Adrenal gland (tissue), 12 donors: ENCODE data around the gene KPNA1. TPM values are rescaled to one million over a fixed set of nuclear protein-coding genes. Genes with fewer than 3 reads are reported as not detected.

Source experiments
- DNase-seq, 7 donors: peaks; one replicate each; pipeline ENCODE4 v3.0.0-alpha.2; 2019 to 2020
- H3K27ac ChIP-seq, 5 donors: fragments of 200-600 bp; sonication (generic) in 4 of 5; 1 replicate in 3 of 5; 2 replicates in 2 of 5; pipeline versions ENCODE4 v1.5.1 to v1.8.0; 2016 to 2020; ENCODE audit warnings: mild to moderate bottlenecking in 1 of 5
- H3K27me3 ChIP-seq: fragments of 200-600 bp; 2 replicates; pipeline ENCODE4 v1.8.0; 2021
- H3K36me3 ChIP-seq, 2 donors: fragments of 200-600 bp; replicated peaks in 1 of 2; 1 replicate in 1 of 2; 2 replicates in 1 of 2; pipeline versions ENCODE4 v1.5.1 to v1.8.0; 2018 to 2022
- H3K4me1 ChIP-seq, 2 donors: fragments of 200-600 bp; replicated peaks in 1 of 2; 1 replicate in 1 of 2; 2 replicates in 1 of 2; pipeline versions ENCODE4 v1.5.1 to v1.8.0; 2018 to 2021
- H3K4me3 ChIP-seq, 4 donors: fragments of 200-600 bp; sonication (generic) in 3 of 4; one replicate each; pipeline ENCODE4 v1.5.1; 2016 to 2018
- H3K9me3 ChIP-seq, 3 donors: fragments of 200-600 bp; sonication (generic) in 1 of 3; replicated peaks in 1 of 3; 1 replicate in 2 of 3; 2 replicates in 1 of 3; pipeline versions ENCODE4 v1.5.1 to v1.8.0; 2016 to 2021
- CTCF ChIP-seq, 6 experiments: fragments of 450-650 bp in 4 of 6; fragments of 200-600 bp in 2 of 6; sonication (generic) in 1 of 6; IDR thresholded peaks; 1 replicate in 5 of 6; 2 replicates in 1 of 6; pipeline versions ENCODE4 v1.5.1 to v1.8.0; 2016 to 2021; ENCODE audit warnings: antibody characterized with exemption in 6 of 6, mild to moderate bottlenecking in 2 of 6, moderate library complexity in 1 of 6
- POLR2A ChIP-seq, 2 donors: fragments of 450-650 bp; IDR thresholded peaks; one replicate each; pipeline ENCODE4 v1.6.1; 2017; ENCODE audit warnings: antibody characterized with exemption in 2 of 2, mild to moderate bottlenecking in 2 of 2, moderate library complexity in 1 of 2
- WGBS, 4 donors: extraction: QIAGEN DNeasy Blood & Tissue Kit in 2 of 4; methylation state at CpG; one replicate each; pipeline versions ENCODE4 v1.1.5 to v1.1.7; 2013 to 2017; 5-methylcytosine and 5-hydroxymethylcytosine counted together
- intact Hi-C, 2 donors: fragments of 100-400 bp; cut with DNase I; formaldehyde crosslinking; loops; one replicate each; pipeline versions ENCODE4 v1.14.1 to v1.15.0; 2022 to 2023
- polyA plus RNA-seq, 3 donors: library from polyadenylated mRNA; stranded (reverse); fragments of 200-250 nt in 2 of 3; fragments of 350-450 nt in 1 of 3; fragmentation: Illumina TruSeq in 1 of 3; extraction: RNeasy Lipid Tissue Mini Kit (QIAGEN cat#74804) in 1 of 3; gene quantifications; one replicate each; pipeline ENCODE4 v1.2.3, GENCODE V29; 2013 to 2014
- total RNA-seq, 9 donors: library from RNA; depleted of rRNA in 4 of 9; stranded (reverse); fragments of >200 nt in 4 of 9; fragments of 120-200 nt in 1 of 9; fragmentation: NEBNext Ultra II Directional in 1 of 9; extraction: Animal tissue kit (Norgen Biotek cat#: 25700) in 1 of 9; gene quantifications; one replicate each; pipeline versions ENCODE4 v1.1.0 to v1.2.4, GENCODE V29; 2013 to 2023
- donor health status: healthy with polysubstance abuse.
- donor health status: Bipolar disorder and iron deficiency.
- donor health status: DM: yes; HTN: yes; CAD: no.
- donor health status: DM: no; HTN: no; CAD: no.
- donor health status: DM: no; HTN: no; CAD: no.
- donor health status: DM: yes; HTN: yes; CAD: no.

KPNA1 gene
- total and polyA plus RNA-seq, 12 donors: 12.1 to 164 (median 44.0) TPM

DNA sequence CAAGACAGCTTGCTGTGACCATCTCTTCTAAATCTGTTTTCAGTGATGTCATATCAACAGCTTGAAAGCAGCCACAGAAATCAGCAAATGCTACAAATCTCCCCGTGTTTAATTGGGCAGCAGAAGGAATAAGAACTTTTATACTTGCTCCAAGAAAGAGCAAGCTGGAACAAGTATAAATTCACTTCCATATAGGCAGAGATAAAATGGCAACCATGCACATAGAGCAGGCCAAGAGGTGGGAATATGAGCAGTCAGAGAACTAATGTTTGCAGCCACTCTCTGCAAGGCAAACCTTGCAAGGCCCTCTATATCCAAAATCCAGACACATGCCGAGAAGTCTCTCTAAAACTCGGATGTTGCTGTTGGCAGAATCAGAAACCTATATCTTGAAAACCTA lies 33.3 kb upstream of the KPNA1 start:
- no peak overlapping the region for H3K4me3 ChIP-seq
- H3K9me3 ChIP-seq: no peaks in the 10 kb centered on the region
- intact Hi-C loops: no loop called here
- no peak overlapping the region for H3K27ac ChIP-seq
- TF ChIP-seq POLR2A (IDR thresholded peaks at IDR 0.05) (no peak), CTCF (IDR thresholded peaks at IDR 0.05) (no peak)
- WGBS, 4 donors: 80 to 92% (median 88%) methylated on average over 3 of the region's 3 CpGs
- H3K4me1 ChIP-seq: no peaks in the 10 kb centered on the region
- H3K27me3 ChIP-seq: no peaks in the 10 kb centered on the region
- peaks cover 0 to 81% of the 10 kb centered on the region in 2 donors for H3K36me3 ChIP-seq
- DNase-seq: no peak

DNA sequence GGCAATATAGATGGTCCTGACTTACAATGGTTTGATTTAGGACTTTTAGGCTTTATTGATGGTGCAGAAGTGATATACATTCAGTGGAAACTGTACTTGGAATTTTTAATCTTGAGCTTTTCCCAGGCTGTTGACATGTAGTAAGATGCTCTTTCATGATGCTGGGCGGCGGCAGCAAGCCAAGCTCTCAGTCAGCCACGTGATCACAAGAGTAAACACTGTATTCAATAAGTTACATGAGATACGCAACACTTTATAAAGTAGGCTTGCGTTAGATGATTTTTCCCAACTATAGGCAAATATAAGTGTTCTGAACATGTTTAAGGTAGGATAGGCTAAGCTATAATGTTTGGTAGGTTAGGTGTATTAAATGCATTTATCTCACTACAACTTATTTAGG lies 31.4 kb upstream of the KPNA1 start:
- Histone ChIP-seq H3K36me3 (peaks cover 0 to 79% of the 10 kb centered on the region in 2 donors), H3K27ac (no peak overlapping the region), H3K9me3 (no peaks in the 10 kb centered on the region), H3K27me3 (no peaks in the 10 kb centered on the region), H3K4me1 (no peaks in the 10 kb centered on the region), H3K4me3 (no peak overlapping the region)
- WGBS, 4 donors: 93 to 98% (median 98%) methylated on average over 5 of the region's 5 CpGs
- intact Hi-C loops: no loop called here
- TF ChIP-seq CTCF (IDR thresholded peaks at IDR 0.05) (no peak), POLR2A (IDR thresholded peaks at IDR 0.05) (no peak)
- DNase-seq: no peak

- Histone ChIP-seq H3K27ac (no peak overlapping the region), H3K4me1 (no peaks in the 10 kb centered on the region), H3K4me3 (no peak overlapping the region), H3K9me3 (no peaks in the 10 kb centered on the region), H3K27me3 (no peaks in the 10 kb centered on the region), H3K36me3 (peaks cover 0 to 62% of the 10 kb centered on the region in 2 donors)
- WGBS, 4 donors: 82 to 87% (median 86%) methylated on average over 7 of the region's 7 CpGs
- TF ChIP-seq POLR2A (IDR thresholded peaks at IDR 0.05) (no peak), CTCF (IDR thresholded peaks at IDR 0.05) (no peak)
- DNase-seq: no peak
- intact Hi-C loops: loop anchor here in 1 of 2 donors (10.0 kb wide), 1 partner anchor 84 kb away; no protein-coding TSS in a partner anchor
Observed at GRCh38 chr3:122538956-122539490, 24.3 kb upstream of the KPNA1 start.

DNA sequence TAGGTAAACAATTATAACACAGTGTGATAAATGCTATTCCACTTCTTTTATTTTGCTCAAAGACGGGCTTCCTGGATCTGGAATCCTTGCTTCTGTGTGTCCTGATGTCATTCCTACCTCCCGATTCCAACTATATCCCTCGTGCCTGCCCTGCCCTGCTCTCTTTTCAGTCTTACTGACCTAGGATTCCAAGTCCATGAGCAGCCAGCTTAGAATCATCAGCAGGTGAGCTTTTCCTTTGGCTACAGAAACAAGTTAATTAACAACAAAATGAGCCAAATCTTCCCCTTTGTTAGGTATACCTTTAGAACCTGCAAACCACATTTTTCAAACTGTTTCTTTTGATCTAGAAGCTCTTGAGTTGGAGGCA lies 21.9 kb upstream of the KPNA1 start:
- intact Hi-C loops: loop anchor here in 1 of 2 donors (10.0 kb wide), 1 partner anchor 82 kb away; no protein-coding TSS in a partner anchor
- Histone ChIP-seq H3K36me3 (peaks cover 0 to 77% of the 10 kb centered on the region in 2 donors), H3K9me3 (no peaks in the 10 kb centered on the region), H3K27me3 (no peaks in the 10 kb centered on the region), H3K27ac (no peak overlapping the region), H3K4me1 (peaks cover 0 to 3% of the 10 kb centered on the region in 2 donors), H3K4me3 (no peak overlapping the region)
- WGBS, 4 donors: 67 to 80% (median 76%) methylated on average over 3 of the region's 3 CpGs
- DNase-seq: no peak
- TF ChIP-seq POLR2A (IDR thresholded peaks at IDR 0.05): no peak
- no peak for TF ChIP-seq CTCF (IDR thresholded peaks at IDR 0.05)
